HG03439 (cell line): ENCODE measurements around the gene DERA.
"Not testable (repeated sequence)": the region's sequence is repeated elsewhere in the genome, so short reads cannot be mapped to it uniquely, and the experiment has no call there.

Experiments
- ATAC-seq: cut with Tn5 transposase; IDR thresholded peaks from one replicate; pipeline ENCODE4 v1.9.1; 2021; ENCODE audit warnings: mild to moderate bottlenecking, moderate library complexity; ENCODE audit not compliant: unreplicated experiment

Gene DERA

GRCh38 chr12:16057351-16057751 is 146.2 kb downstream of the DERA start:
- ATAC-seq, result not testable (repeated sequence)

- ATAC-seq, result no peak
These were observed 151.5 kb downstream of the DERA start for GRCh38 chr12:16062611-16063010.

DNA sequence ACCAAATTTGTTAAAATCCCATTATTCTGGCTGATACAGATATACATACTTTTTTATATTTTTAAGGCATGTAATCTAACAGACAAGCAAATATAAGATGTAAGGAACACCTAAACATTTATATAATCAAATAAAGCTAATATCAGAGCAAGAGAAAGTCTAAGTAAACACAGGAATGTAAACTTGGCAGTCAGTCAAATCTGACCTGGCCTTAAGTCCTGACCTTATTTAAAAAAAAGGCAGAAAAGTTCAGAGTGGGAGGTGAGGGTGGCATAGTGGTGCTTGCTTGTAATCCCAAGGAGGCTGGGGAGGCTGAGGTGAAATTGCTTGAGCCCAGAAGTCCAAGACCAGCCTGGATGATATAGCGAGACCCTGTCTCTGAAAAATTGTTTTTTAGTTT is 152.6 kb downstream of the DERA start:
- ATAC-seq, result no peak

DNA sequence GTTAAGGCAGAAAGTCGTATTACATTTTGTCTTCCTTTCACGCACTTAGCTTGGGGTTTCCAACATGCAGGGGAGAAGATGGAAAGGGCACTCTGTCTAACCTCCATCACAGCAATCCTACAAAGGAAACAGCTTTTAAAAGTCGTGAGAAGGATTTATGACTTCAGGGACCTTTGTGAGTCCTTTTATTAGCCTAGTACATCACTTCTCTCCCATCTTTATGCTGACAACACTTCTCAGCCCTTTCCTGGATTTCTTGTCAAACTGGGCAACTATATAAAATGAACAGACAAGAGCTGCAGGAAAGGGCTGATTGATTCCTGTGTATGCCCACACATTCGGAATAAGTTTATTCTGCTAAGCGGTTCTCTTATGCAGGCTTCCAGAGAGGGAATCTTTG is 159.0 kb downstream of the DERA start:
- no peak for ATAC-seq

- no peak for ATAC-seq
These were observed 161.5 kb downstream of the DERA start for GRCh38 chr12:16072678-16073077.

DNA sequence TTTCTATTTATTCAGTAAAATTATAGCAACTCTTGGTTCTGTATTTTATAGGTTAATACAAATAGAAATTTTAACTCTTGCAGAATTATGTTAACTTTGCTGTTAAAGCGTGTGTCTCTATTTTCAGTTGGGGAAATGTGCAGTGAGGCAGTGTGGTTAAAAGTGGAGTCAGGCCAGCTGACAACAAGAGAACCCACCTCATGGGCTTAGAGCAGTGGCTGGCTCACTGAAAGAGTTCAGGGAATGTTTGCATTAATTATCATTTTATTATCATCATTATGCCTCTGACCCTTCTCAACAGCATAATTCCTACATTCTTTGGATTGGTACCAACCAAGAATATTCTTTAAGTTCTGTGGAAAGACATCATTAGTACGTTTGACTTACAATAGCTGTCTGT is 163.8 kb downstream of the DERA start:
- ATAC-seq, result no peak

DNA sequence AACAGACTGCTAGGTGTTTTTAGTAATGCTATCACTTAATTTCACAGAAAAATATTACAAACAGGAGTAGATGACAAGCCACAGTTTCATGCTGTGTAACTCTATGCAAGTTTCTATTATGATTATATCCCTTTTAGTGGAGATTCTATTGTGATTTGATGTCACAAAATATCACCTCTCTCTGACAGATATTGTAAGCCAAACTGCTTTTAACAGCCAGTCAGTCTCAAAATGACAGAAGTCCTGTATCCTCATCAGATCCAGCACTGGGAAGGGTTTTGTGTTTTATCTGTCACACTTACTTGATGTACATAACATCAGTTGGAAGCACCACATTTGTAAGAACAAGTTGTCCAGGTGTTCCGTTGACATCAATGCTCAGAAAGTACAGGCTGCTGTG is 164.8 kb downstream of the DERA start:
- ATAC-seq, result no peak

- no peak for ATAC-seq
These were observed 165.4 kb downstream of the DERA start for GRCh38 chr12:16076557-16076956.

DNA sequence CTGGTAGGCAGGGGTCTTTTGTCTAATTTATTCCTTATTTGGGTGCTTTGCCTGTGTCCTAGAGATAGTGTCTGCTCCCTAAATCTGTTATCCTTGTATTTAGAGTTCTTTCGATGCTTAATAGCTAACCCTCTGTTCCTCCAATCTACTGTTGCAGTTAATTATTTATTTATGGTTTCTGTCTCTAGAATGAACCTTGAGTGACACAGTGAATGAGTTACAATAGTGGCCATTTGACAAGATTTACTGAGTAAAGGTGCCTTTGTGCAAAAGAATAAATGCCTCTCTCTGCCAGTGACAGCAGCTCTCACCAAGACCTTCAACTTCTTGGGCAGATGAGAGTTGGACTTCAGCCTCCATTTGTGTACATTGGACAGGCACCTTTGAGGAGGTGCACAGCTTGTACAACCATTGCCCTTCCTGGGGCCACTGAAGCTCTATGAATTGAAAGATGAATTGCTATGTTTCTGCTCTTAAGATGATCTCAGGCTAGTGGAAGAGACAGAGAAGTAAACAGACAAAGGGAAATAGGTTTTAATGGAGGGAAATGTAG is 165.9 kb downstream of the DERA start:
- ATAC-seq, result no peak

- no peak for ATAC-seq
These were observed 175.3 kb downstream of the DERA start for GRCh38 chr12:16086462-16086861.

DNA sequence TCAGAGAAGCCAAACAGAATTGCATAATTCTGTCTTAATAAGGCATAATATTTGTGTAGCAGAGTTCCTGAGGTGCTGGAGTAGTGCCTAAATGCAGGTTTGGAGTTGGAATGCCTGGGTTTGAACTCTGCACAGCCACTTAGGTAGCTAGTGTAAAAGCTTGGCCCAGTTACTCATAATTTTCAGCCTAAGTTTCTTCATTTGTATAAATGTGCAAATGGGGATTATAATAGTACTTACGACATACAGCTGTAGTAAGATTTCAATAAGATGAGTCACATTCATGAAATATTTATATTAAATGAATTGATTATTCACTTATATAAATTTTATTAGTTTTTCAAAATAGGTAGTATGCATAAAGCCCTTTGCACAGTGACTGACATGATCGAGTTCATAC is 175.8 kb downstream of the DERA start:
- ATAC-seq, result no peak
